Esophagus muscularis mucosa (tissue), 4 donors: ENCODE results near the gene HTR3E. TPM values are rescaled to one million over a fixed set of nuclear protein-coding genes. Genes with fewer than 3 reads are reported as not detected.

ENCODE experiments used
- DNase-seq: peaks from one replicate; pipeline ENCODE4 v3.0.0-alpha.2; 2017; ENCODE audit errors: extremely low spot score
- H3K27ac ChIP-seq, 4 donors: fragments of 200-600 bp; sonication (generic); replicated peaks in 1 of 4; 1 replicate in 3 of 4; 2 replicates in 1 of 4; pipeline ENCODE4 v1.5.1; 2016 to 2019; ENCODE audit warnings: mild to moderate bottlenecking in 1 of 4
- H3K27me3 ChIP-seq, 4 donors: fragments of 200-600 bp; sonication (generic); one replicate each; pipeline versions ENCODE4 v1.5.1 to v1.6.0; 2016 to 2019
- H3K36me3 ChIP-seq, 4 donors: fragments of 200-600 bp; sonication (generic); one replicate each; pipeline ENCODE4 v1.5.1; 2016 to 2019
- H3K4me1 ChIP-seq, 4 donors: fragments of 200-600 bp; sonication (generic); one replicate each; pipeline ENCODE4 v1.5.1; 2016 to 2019
- H3K4me3 ChIP-seq, 4 donors: fragments of 200-600 bp; sonication (generic); 1 replicate in 2 of 4; 2 replicates in 2 of 4; pipeline ENCODE4 v1.5.1; 2016 to 2019; ENCODE audit warnings: mild to moderate bottlenecking in 4 of 4, moderate library complexity in 1 of 4
- H3K9me3 ChIP-seq, 4 donors: fragments of 200-600 bp; sonication (generic); 1 replicate in 3 of 4; 2 replicates in 1 of 4; pipeline ENCODE4 v1.5.1; 2016 to 2019
- EP300 ChIP-seq: sonication (generic); formaldehyde crosslinking; IDR thresholded peaks from one replicate; pipeline ENCODE4 v1.6.1; 2017; ENCODE audit warnings: antibody characterized with exemption
- POLR2A ChIP-seq: fragments of 450-650 bp; IDR thresholded peaks from one replicate; pipeline ENCODE4 v1.6.1; 2017; ENCODE audit warnings: antibody characterized with exemption, moderate library complexity, mild to moderate bottlenecking, low read depth
- POLR2AphosphoS5 ChIP-seq, 2 donors: sonication (generic); formaldehyde crosslinking; IDR thresholded peaks; one replicate each; pipeline ENCODE4 v1.6.1; 2017; ENCODE audit warnings: antibody characterized with exemption in 2 of 2
- WGBS: methylation state at CpG from one replicate; pipeline ENCODE4 v1.1.5; 2018; 5-methylcytosine and 5-hydroxymethylcytosine counted together
- intact Hi-C: fragments of 100-400 bp; cut with DNase I; formaldehyde crosslinking; loops from one replicate; pipeline ENCODE4 v1.15.1; 2023
- total RNA-seq, 4 donors: library from RNA; depleted of rRNA; stranded (reverse); fragments of >200 nt; gene quantifications; one replicate each; pipeline versions ENCODE4 v1.1.0 to v1.2.1, GENCODE V29; 2016
- TF ChIP-seq, protein P1 (sequence below), 3 experiments: fragments of 200-600 bp in 2 of 3; fragments of 450-650 bp in 1 of 3; sonication (generic) in 2 of 3; IDR thresholded peaks; one replicate each; pipeline ENCODE4 v1.5.1; 2017 to 2019; ENCODE audit warnings: antibody characterized with exemption in 3 of 3, mild to moderate bottlenecking in 2 of 3, moderate library complexity in 1 of 3

HTR3E gene
- total RNA-seq = not detected

DNA sequence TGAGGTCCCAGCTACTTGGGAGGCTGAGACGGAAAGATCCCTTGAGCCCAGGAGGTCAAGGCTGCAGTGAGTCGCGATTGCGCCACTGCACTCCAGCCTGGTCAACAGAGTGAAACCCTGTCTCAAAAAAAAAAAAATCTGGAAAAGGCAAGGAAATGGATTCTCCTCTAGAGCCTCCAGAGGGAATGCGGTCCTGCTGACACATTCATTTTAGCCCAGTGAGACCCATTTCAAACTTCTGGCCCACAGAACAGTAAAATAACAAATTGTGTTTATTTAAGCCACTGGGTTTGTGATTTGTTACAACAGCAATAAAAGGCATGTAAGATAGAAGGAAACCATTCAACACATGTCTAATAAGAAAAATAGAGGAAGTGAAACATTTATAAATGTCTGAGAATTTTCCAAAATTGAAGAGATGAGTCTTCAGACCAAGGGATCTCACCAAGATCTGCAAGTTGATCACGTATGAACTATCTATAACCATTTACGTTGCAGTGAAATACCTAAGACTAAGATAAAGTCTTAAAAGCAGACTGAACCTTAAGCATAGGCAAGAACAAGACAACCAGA, at the start of gene HTR3E:
Gene HTR3E, plus strand, starts transcription at position 254 of the 573 bp plus-strand sequence. CDS start 466 bp downstream, outside the sequence.
- Histone ChIP-seq H3K9me3 (peaks cover 0 to 16% (median 12%) of the 10 kb centered on the region in 4 donors), H3K27me3 (no peaks in the 10 kb centered on the region), H3K36me3 (no peaks in the 10 kb centered on the region), H3K4me1 (no peaks in the 10 kb centered on the region), H3K4me3 (no peak within 1 kb of the TSS), H3K27ac (no peak within 1 kb of the TSS)
- no peak for DNase-seq
- intact Hi-C loops = no loop called here
- TF ChIP-seq, protein P1, sequence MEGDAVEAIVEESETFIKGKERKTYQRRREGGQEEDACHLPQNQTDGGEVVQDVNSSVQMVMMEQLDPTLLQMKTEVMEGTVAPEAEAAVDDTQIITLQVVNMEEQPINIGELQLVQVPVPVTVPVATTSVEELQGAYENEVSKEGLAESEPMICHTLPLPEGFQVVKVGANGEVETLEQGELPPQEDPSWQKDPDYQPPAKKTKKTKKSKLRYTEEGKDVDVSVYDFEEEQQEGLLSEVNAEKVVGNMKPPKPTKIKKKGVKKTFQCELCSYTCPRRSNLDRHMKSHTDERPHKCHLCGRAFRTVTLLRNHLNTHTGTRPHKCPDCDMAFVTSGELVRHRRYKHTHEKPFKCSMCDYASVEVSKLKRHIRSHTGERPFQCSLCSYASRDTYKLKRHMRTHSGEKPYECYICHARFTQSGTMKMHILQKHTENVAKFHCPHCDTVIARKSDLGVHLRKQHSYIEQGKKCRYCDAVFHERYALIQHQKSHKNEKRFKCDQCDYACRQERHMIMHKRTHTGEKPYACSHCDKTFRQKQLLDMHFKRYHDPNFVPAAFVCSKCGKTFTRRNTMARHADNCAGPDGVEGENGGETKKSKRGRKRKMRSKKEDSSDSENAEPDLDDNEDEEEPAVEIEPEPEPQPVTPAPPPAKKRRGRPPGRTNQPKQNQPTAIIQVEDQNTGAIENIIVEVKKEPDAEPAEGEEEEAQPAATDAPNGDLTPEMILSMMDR (IDR thresholded peaks at IDR 0.05) = no peak
- TF ChIP-seq EP300 (no peak), POLR2A (no peak), POLR2AphosphoS5 (IDR thresholded peaks at IDR 0.05) (no peak)
- 90% methylated on average over 7 of the region's 7 CpGs for WGBS

- H3K27ac ChIP-seq = no peak overlapping the region
Measured at GRCh38 chr3:184050217-184050847, 46.5 kb upstream of the HTR3E start.

DNA sequence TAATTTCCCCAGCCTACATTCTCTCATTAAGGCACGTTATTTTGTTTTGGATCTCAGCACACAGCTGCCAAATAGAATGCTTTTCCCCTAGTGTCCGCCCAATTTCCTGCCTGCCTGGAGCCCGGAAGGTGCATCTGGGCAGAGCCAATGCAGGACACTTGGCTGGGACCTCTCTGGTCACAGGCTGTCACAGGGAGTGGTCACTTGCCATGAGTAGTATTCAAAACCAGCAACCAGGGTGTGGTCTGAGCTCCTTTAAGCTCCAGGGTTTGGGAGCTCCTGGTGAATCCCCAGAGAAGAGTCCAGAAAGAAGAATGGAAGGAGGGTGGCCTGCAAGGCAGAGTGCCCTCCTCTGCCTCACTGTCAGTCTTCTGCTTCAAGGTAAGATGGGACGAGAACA, 44.1 kb upstream of the HTR3E start, which contains the start of gene HTR3C:
Gene HTR3C, plus strand, starts transcription at position 281 of the 400 bp plus-strand sequence. Its CDS starts 34 bp downstream, at position 315.
- WGBS = 68% methylated on average over 4 of the region's 4 CpGs
- TF ChIP-seq POLR2A = no peak
- no peak for TF ChIP-seq POLR2AphosphoS5 (IDR thresholded peaks at IDR 0.05)
- TF ChIP-seq EP300 = no peak
- TF ChIP-seq, protein P1 (IDR thresholded peaks at IDR 0.05) = no peak
- intact Hi-C loops = no loop called here
- no peak for DNase-seq
- Histone ChIP-seq H3K36me3 (no peaks in the 10 kb centered on the region), H3K27ac (no peak within 1 kb of the TSS), H3K27me3 (no peaks in the 10 kb centered on the region), H3K9me3 (no peaks in the 10 kb centered on the region), H3K4me1 (no peaks in the 10 kb centered on the region), H3K4me3 (no peak within 1 kb of the TSS)

More at GRCh38 chr3:184050217-184050847, 46.5 kb upstream of the HTR3E start:
- DNase-seq = no peak
- Histone ChIP-seq H3K36me3 (no peaks in the 10 kb centered on the region), H3K4me3 (no peak overlapping the region), H3K4me1 (no peaks in the 10 kb centered on the region), H3K27me3 (no peaks in the 10 kb centered on the region), H3K9me3 (no peaks in the 10 kb centered on the region)
- intact Hi-C loops = no loop called here
- TF ChIP-seq, protein P1 (IDR thresholded peaks at IDR 0.05) = no peak
- TF ChIP-seq EP300 = no peak
- no peak for TF ChIP-seq POLR2AphosphoS5 (IDR thresholded peaks at IDR 0.05)
- no peak for TF ChIP-seq POLR2A
- WGBS = 84% methylated on average over 7 of the region's 7 CpGs

GRCh38 chr3:184058029-184058428, 38.8 kb upstream of the HTR3E start:
- intact Hi-C loops = no loop called here
- Histone ChIP-seq H3K36me3 (no peaks in the 10 kb centered on the region), H3K4me1 (no peaks in the 10 kb centered on the region), H3K9me3 (no peaks in the 10 kb centered on the region), H3K27me3 (no peaks in the 10 kb centered on the region), H3K4me3 (no peak overlapping the region), H3K27ac (no peak overlapping the region)
- 62% methylated on average over 9 of the region's 9 CpGs for WGBS
- DNase-seq = no peak
- no peak for TF ChIP-seq POLR2AphosphoS5 (IDR thresholded peaks at IDR 0.05)
- no peak for TF ChIP-seq POLR2A
- TF ChIP-seq EP300 = no peak
- TF ChIP-seq, protein P1 (IDR thresholded peaks at IDR 0.05) = no peak
